GM18867 (cell line): ENCODE results near the gene RNASET2.

Experiments
- ATAC-seq: cut with Tn5 transposase; IDR thresholded peaks from one replicate; pipeline ENCODE4 v1.9.1; 2021; ENCODE audit warnings: mild to moderate bottlenecking, moderate library complexity; ENCODE audit not compliant: unreplicated experiment

The RNASET2 gene

GRCh38 chr6:166970091-166970490, 13.7 kb upstream of the RNASET2 start:
- ATAC-seq: no peak

DNA sequence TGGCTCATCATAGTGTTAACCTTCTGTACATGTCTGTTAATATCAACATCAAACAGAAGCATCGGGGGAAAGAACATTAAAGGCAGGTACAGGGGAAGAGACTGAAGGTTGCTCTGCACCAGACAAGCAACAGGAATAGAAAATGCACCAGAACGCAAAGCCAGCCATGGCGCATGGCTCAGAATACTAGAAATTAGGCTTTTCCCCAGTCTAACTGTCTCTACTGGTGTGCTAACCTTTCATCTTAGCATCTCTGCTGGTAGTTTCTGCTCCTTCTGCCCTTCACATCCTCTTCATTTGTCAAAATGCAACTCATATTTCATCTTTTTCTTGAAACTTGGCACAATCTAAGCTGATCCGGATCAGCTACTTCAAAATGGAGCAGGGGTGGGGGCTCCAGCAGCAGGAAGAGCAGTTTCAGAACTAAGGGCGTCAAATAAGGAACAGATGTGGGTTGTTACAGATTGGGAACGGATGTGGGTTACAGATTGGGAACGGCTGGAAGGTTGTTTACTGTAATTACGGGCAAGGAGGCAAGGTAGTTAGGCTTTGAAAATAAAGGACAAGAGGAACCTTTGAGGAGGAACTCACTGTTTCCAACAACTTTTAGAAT, 13.1 kb upstream of the RNASET2 start:
- ATAC-seq: no peak

DNA sequence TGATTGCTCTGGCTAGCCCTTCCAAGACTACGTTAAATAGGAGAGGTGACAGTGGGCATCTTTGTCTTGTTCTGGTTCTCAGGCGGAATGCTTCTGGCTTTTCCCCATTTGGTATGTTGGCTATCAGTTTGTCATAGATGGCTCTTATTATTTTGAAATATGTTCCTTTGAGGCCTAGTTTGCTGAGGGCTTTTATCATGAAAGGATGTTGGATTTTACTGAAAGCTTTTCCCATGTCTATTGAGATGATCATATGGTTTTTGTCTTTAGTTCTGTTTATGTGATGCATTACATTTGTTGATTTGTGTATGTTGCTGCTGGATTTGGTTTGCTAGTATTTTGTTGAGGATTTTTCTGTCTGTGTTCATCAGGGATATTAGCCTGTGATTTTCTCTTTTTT, 9.9 kb upstream of the RNASET2 start:
- ATAC-seq: no peak

DNA sequence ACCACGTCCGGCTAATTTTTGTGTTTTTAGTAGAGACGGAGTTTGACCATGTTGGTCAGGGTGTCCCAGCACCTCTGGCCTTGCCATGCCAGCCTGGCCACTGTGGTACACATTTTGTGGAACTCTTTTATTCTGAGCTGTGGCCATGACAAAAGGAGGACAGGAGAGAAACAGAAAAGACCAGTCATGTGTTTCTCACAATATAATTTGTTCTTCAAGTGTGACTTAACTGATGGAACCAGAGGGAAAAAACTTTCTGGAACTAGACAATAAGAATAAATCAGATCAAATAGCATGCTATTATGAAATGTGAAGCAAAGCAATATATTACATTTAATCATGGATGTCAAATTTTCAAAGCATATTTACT, 4.2 kb upstream of the RNASET2 start:
- ATAC-seq: no peak

DNA sequence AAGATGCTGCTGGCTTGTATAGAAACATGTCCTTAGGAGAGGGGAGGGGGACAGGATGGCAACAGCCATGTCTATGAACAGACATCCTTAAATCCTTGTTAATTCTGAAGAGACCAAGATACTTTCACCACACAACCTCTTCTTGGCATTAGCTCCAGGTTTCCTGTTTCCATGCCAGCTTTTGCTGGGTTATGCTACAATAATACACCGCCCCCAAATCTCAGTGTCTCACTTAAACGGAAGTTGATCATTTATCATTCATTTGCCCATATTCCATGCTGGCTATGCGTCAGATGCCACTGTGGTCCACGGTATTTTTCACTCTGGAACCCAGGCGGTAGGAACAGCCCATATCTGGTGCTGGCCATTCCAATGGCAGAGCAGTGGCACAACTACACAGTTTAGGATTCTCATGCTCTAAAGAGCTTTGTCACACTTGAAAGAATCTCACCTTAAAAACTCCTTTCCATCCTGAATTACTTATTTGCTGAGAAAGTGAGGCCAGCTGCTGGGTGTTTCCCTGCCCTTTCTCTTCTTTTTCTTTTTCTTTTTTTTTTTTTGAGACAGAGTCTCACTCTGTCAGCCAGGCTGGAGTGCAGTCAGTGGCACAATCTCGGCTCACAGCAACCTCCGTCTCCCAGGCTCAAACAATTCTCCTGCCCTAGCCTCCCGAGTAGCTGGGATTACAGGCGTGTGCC, 3.7 kb upstream of the RNASET2 start:
- ATAC-seq: no peak

GRCh38 chr6:166958926-166959861, 2.8 kb upstream of the RNASET2 start:
- ATAC-seq: no peak

GRCh38 chr6:166957805-166958076, 1.4 kb upstream of the RNASET2 start:
- no peak for ATAC-seq

- peak; percentile 27 for ATAC-seq
Observed at GRCh38 chr6:166957087-166957804, 896 bp upstream of the RNASET2 start.

DNA sequence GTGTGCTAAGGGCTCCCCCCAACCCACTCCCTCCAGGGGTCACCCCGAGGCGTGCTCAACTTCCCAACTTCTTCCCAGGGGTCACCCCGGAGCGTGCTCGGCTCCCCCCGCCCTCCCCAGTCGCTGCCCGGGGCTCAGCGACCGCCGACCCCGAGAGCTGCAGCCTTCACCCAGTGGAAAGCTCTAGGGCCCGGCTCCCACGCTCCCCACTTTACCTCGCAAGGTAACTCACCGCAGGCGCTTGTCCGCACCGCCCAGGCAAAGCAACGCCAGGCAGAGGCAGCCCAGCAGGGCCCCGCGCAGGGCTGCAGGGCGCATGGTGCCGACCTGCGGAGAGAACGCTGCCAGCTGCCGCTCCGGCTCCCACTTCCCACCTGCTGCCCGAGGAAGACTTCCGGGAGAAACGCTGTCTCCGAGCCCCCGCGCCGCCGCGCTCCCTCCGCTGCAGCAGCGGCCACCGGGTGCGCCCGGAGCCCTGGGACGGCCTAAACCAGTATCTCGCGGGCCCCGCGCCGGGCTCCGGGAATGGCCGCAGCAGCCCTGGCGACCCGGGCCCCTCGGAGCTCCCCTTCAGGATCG, 396 bp downstream of the RNASET2 start:
- peak; percentile 13 for ATAC-seq

- ATAC-seq: no peak
Observed at GRCh38 chr6:166955121-166955864, 1.1 kb downstream of the RNASET2 start.

DNA sequence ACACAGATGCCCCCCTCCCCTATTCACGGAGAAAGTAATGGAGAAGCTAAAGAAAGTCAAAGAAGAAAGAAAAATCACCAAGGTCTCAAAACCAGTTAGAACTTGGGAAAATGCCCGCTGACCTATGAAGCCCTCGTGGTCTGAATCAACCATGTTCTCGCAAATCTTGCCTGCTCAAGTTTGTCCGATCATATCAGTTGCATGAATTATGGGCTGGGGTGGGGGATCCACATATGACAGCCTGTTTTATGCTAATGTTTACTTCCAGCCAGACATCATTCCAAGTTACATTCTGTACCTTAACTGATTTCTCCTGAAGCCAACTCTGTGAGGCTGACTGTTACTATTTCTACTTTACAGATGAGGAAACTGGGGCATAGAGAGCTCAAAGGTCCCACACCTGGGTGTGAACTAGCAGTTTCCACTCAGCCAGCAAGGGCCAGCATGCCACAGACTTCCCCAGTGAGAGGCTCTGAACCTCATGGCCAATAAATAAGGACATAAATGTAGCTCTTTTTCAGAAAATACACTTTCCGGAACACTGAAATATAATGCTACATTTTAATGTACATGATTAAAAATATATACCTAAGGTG, 2.1 kb downstream of the RNASET2 start:
- ATAC-seq: no peak

GRCh38 chr6:166952567-166953486, 3.5 kb downstream of the RNASET2 start:
- no peak for ATAC-seq

GRCh38 chr6:166952121-166952520, 4.2 kb downstream of the RNASET2 start:
- no peak for ATAC-seq

- ATAC-seq: no peak
Observed at GRCh38 chr6:166951670-166952060, 4.7 kb downstream of the RNASET2 start.

- peak; percentile 83 for ATAC-seq
Observed at GRCh38 chr6:166950892-166951669, 5.3 kb downstream of the RNASET2 start.

DNA sequence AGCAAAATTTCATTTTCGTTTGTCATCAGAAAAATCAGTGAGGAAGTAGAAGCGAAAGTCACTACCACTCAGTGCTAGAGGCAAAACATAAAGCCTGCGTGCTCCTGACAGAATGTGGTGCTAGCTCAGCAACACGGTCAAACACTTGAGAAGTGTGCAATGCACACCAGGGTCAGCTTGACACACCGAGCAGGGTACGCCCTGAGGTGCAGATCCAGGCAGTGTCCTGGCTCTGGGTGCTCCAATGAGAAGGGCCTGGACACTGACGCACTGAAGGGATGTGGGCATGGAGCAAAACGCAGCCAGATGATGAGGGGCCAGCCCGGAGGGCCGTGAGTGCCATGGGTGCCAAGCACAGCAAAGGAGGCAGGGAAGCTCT, 5.9 kb downstream of the RNASET2 start:
- peak; percentile 57 for ATAC-seq

DNA sequence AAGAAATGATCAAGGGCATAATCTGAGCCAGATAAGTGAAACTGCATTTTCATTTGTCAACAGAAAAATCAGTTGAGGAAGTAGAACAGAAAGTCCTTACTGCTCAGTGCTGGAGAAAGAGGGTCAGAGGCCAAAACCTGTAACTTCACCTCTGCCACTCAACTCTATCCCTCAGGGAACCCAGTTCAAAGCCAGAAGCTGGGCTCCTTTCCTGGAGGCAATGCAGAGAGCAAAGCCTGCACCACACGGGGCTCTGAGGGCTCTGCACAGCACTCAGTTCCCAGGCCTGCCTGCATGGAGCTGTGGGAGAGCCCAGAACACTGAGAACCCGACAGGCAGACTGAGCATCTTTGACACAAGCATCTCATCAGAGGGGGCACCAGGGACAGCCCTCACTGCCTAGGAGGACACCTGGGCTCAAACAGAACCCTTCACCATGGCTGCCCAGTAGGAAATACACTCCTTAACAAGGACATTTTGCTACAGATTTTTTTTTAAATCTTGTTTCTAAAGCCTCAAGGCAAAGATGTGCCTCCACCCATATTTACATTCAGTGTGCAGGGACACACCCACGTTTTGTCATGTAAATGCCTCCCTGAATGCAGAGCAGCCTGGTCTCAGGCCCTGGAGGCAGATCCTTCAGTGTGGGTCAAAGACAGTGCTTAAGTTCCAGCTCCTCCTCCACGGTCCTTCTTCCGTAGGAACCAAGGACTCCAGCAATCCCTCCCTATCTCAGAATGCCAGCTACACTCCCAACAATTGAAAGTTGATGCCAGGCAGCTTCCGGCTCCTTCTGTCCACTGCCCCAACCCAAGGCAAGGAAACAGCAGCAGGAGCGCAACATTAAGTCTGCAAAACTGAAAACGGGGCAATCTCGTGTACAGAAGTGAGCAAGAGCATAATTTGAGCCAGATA, 6.6 kb downstream of the RNASET2 start:
- peak; percentile 9 for ATAC-seq
